Left hindlimb (tissue), 1 donor: ENCODE results near the gene ACP6.
"Not testable (repeated sequence)": the region's sequence is repeated elsewhere in the genome, so short reads cannot be mapped to it uniquely, and the experiment has no call there.

Experiments
- DNase-seq: peaks from one replicate; pipeline ENCODE4 v3.0.0-alpha.2; 2018

Gene ACP6

GRCh38 chr1:147619741-147620140 is 50.6 kb downstream of the ACP6 start:
- DNase-seq = no peak

DNA sequence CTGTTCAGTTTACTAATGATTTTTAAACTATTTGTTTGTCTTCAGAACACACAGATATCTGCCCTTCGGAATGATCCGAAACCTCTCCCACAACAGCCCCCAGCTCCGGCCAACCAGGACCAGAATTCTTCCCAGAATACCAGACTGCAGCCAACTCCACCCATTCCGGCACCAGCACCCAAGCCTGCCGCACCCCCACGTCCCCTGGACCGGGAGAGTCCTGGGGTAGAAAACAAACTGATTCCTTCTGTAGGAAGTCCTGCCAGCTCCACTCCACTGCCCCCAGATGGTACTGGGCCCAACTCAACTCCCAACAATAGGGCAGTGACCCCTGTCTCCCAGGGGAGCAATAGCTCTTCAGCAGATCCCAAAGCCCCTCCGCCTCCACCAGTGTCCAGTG is 51.6 kb downstream of the ACP6 start:
- DNase-seq = no peak

DNA sequence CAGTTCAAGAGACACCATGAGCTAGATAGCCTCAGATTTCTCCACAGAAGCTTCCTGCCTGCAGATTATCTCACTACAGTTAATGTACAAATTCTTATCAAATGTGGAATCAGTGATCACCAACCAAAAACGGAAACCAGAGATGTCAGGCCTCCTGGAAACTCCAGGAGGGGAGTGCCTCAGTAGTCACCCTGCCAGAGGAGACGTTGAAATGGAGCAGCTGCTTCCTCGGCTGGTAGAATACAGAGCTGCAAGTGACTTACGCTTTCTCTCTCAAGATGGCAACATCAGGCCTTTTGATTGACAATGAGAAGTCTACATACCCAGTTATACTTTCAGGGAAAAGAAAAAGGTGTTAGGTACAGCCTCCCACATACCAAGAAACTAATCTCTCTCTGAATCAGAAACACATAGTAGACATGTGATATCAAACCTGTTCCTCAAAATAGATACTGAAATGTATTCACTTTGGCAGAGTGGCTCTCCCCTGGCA is 52.2 kb downstream of the ACP6 start:
- DNase-seq = no peak

DNA sequence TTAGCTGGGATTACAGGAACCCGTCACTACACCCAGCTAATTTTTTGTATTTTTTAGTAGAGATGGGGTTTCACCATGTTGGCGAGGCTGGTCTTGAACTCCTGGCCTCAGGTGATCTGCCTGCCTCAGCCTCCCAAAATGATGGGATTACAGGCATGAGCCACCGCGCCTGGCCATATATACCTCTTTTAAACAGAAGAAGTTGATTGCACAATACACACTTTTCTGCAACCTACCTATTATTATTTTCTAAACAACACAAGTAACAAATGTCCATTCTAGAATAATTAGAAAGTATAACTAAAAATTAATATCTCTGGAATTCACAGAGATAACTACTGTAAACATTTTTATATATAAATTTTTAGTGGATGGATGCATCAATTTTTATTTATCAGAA is 55.4 kb downstream of the ACP6 start:
- not testable (repeated sequence) for DNase-seq

DNA sequence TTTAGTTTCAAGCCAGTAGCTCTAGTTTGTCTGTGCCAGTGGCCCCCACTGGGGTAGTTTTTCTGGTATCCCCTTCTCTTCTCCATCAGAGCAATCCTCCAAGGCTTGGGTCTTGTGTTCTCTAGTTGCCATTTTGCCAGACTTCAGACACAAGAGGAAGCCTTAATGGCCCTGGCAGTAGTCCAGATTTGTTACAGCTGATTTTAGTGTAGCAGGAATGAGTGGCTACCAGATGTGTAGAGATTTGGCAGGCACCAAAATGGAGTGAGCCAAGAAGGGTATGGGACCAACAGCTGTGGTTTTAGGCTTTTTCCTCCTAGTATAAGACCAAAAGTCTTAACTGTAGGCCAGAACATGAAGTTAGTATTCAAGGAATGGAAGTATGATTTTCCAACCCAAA is 56.8 kb downstream of the ACP6 start:
- DNase-seq = no peak

DNA sequence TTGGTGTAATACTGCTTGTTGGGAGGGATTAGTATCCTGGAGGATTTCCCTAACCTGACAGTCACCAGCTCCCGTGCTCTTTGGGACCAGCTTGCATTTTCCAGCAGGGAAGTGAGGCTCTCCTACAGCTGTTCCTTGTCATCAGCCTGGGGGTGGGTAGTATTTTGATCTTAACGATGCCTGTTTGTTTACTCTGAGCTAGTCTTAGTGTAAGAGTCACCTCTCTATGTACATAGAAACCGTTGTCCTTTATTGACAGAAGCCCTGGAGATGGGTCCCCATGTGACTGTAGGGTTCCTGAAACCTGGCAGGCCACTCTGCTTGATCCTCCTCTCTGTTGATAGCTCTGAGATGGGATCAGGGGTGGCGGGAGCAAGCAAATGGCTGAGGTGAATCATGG is 58.0 kb downstream of the ACP6 start:
- no peak for DNase-seq

DNA sequence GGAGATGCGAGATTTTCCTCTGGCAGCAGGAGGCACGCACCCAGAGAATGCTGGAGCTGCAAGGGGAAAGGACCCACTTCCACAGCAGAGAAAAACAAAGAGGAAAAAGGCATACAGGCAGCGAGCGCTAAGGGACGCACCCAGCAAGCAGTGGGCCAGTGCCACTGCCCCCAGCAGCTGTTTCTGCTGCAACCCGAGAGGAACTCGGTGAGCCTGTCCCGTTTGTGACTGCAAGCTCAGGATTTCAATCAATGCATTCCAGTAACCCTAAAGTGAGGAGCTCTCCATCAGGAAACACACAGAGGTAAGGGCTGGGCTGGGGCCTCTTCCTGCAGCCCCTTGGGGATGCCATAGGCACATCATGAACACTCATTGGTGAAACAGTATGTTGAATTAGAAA is 58.7 kb downstream of the ACP6 start:
- DNase-seq = no peak

DNA sequence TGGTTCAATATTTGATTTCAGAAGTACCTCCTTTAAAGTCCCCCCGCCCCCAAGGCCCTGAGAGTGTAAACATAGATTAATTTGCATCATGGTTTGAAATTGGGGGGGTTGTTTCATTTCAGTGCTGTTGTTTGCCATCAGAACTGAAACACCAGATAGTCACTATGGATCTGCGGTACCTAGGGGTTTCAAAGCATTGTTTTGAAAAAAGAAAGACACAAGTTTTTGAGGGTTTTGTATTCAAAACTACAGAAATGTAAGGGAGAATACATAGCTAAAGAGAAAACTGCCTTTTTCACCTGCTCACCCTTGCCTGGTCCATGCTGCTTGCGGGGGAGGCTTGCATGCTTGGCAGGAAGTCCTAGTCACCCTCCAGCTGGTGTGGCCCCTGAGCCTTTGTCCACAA is 59.3 kb downstream of the ACP6 start:
- no peak for DNase-seq

DNA sequence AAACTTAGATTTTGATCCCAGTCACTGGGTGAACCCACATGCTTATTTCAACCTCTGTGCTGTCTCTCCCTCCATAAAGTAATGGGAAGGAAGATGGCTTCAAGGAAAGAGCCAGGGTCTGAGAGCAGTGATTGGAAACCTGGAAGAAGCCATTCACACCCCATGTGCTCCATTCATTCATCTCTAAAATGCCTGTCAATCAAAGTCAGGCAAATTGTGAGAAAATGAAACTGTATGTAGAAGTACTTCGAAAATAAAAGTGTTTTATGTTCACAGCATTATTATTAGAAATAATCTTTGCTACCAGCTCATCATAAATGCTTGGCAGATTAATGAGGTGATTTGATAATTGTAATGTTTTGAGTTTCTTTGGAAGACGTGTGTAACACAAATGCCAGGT is 61.0 kb downstream of the ACP6 start:
- no peak for DNase-seq

GRCh38 chr1:147608596-147608995 is 61.7 kb downstream of the ACP6 start:
- DNase-seq = no peak

DNA sequence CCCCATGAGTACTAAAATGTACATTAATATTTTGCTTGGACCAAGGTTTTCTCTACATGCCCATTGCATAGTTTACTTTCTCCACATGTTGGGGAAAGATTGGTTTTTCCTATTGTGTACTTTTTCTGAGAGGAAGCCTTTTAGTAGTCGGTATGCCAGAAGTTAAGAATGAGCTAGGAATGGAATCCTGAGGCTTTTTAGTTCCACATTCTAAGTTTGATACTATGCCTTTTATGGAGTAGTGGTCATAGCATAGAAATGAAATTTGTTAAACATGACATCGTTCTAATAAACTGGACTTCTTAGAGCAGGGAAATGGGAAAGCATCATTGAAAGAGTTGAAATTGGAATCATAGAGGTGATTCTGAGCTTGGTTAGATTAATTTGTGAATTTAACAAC is 64.7 kb downstream of the ACP6 start:
- DNase-seq = no peak

DNA sequence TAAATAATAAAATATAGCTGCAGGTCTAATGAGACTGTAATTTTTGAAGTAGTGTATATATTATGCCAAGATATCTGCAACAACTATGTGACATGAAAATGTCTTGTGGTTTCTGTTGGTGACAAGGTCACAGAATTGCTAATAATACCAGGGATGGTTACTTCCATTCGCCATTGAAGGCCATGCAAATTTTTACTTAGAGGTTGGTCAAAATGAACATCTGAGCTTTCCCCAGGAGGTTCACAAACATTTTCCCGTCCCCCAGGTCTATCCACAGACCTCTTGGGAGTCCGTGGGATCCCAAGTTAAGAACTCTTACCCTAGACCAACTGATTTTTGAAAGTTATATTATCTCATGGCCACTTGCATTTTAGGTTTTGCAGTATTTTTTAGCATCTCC is 66.3 kb downstream of the ACP6 start:
- no peak for DNase-seq

GRCh38 chr1:147600119-147601111 is 69.9 kb downstream of the ACP6 start:
- no peak for DNase-seq

- peak; percentile 100 for DNase-seq
These were observed 70.8 kb downstream of the ACP6 start for GRCh38 chr1:147599362-147600118.

DNA sequence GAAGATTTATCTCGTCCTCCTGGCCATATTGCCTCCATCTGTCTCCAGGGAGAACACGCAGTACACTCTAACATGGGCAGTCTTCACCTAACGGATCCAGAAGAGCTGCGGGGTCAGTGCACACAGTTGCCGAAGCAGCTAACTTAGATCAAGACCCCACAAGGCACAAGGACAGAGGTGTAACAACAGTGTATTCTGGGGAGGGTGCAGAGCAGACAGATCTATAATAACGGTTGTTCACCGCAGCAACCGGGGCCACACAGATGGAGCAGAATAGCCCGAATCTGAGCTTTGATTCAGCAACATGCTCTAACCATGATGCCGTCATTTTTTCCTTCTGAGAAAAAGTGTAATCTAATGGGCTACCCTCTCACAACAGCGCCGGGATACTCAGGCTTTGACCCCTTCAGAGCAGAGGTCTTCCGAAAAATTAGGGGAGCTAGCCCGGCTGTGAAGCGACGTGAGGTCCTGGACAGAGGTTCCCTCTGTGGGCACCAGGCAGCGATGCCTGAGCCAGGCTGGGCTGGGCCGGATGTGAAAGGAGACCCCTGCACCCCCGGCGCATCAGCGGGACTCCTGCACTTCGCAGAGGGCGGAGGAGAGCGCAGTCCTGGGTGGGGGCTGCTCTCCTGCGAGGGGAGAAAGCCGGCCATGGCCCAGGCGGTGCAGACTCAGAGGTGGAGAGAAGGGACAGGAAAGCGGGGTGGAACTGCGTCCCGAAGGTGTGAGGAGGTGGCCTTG is 71.5 kb downstream of the ACP6 start:
- peak; percentile 52 for DNase-seq

DNA sequence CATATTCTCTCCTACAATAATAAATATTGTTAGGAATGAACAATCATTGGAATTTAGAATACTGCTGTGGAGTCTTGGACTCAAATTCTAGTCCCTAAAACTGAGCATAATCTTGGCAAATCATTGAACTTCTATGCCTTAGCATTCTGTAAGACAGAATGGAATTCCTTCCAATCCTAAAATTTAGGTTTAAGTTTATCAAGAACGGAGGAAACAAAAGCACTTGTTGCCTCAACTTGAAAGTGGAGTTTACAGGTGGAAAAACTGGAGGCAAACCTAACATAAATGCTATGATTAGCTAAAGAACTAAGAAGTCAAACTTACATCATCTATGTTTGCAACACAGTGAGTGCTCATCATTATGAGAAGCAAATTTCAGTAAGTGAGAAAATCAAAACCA is 73.3 kb downstream of the ACP6 start:
- no peak for DNase-seq
